Measurements from ENCODE around the gene KCNQ1OT1. TPM values are rescaled to one million over a fixed set of nuclear protein-coding genes. Genes with fewer than 3 reads are reported as not detected.

Gene KCNQ1OT1
- total RNA-seq, 1 donor from 2014 or later: 6.8 TPM

- Histone ChIP-seq H3K27ac (ENCODE audit: low read depth, low read length) (peak overlapping the region; percentile 25), H3K9me3 (ENCODE audit: control insufficient read depth in 3 of 3, low read length in 3 of 3) (peaks cover 0 to 3% (median 0%) of the 10 kb centered on the region in 3 donors), H3K36me3 (ENCODE audit: control insufficient read depth in 3 of 3, insufficient read depth in 3 of 3, low read length in 3 of 3) (no peaks in the 10 kb centered on the region), H3K4me3 (ENCODE audit: low read length in 3 of 3) (peak overlapping the region in 1 of 3 donors; percentile 9), H3K9ac (ENCODE audit: low read depth in 1 of 3, low read length in 3 of 3) (peak overlapping the region in 1 of 3 donors; percentile 26), H3K27me3 (ENCODE audit: control insufficient read depth in 3 of 3, insufficient read depth in 3 of 3, low read length in 3 of 3) (no peaks in the 10 kb centered on the region), H3K4me1 (ENCODE audit: control insufficient read depth in 3 of 3, insufficient read depth in 3 of 3, low read length in 3 of 3) (peaks cover 21 to 27% (median 24%) of the 10 kb centered on the region in 3 donors)
These were observed 9.6 kb upstream of the KCNQ1OT1 start for GRCh38 chr11:2709429-2709828.

- Histone ChIP-seq H3K9me3 (ENCODE audit: control insufficient read depth in 3 of 3, low read length in 3 of 3) (peaks cover 0 to 3% (median 0%) of the 10 kb centered on the region in 3 donors), H3K27me3 (ENCODE audit: control insufficient read depth in 3 of 3, insufficient read depth in 3 of 3, low read length in 3 of 3) (no peaks in the 10 kb centered on the region), H3K9ac (ENCODE audit: low read depth in 1 of 3, low read length in 3 of 3) (peak overlapping the region in 2 of 3 donors; percentile 14 to 79), H3K4me1 (ENCODE audit: control insufficient read depth in 3 of 3, insufficient read depth in 3 of 3, low read length in 3 of 3) (peaks cover 24 to 33% (median 26%) of the 10 kb centered on the region in 3 donors), H3K36me3 (ENCODE audit: control insufficient read depth in 3 of 3, insufficient read depth in 3 of 3, low read length in 3 of 3) (no peaks in the 10 kb centered on the region), H3K27ac (ENCODE audit: low read depth, low read length) (peak overlapping the region; percentile 86), H3K4me3 (ENCODE audit: low read length in 3 of 3) (peak overlapping the region in 2 of 3 donors; percentile 43 to 49)
These were observed 9.0 kb upstream of the KCNQ1OT1 start for GRCh38 chr11:2708757-2709281.

- Histone ChIP-seq H3K9me3 (ENCODE audit: control insufficient read depth in 3 of 3, low read length in 3 of 3) (peaks cover 0 to 3% (median 0%) of the 10 kb centered on the region in 3 donors), H3K9ac (ENCODE audit: low read depth in 1 of 3, low read length in 3 of 3) (peak overlapping the region in 2 of 3 donors; percentile 14 to 79), H3K4me3 (ENCODE audit: low read length in 3 of 3) (peak overlapping the region in 2 of 3 donors; percentile 43 to 49), H3K27ac (ENCODE audit: low read depth, low read length) (peak overlapping the region; percentile 86), H3K36me3 (ENCODE audit: control insufficient read depth in 3 of 3, insufficient read depth in 3 of 3, low read length in 3 of 3) (no peaks in the 10 kb centered on the region), H3K4me1 (ENCODE audit: control insufficient read depth in 3 of 3, insufficient read depth in 3 of 3, low read length in 3 of 3) (peaks cover 29 to 40% (median 32%) of the 10 kb centered on the region in 3 donors), H3K27me3 (ENCODE audit: control insufficient read depth in 3 of 3, insufficient read depth in 3 of 3, low read length in 3 of 3) (no peaks in the 10 kb centered on the region)
These were observed 8.4 kb upstream of the KCNQ1OT1 start for GRCh38 chr11:2708151-2708581.

- Histone ChIP-seq H3K4me1 (ENCODE audit: control insufficient read depth in 3 of 3, insufficient read depth in 3 of 3, low read length in 3 of 3) (peaks cover 33 to 44% (median 36%) of the 10 kb centered on the region in 3 donors), H3K9ac (ENCODE audit: low read depth in 1 of 3, low read length in 3 of 3) (peak overlapping the region in 1 of 3 donors; percentile 79), H3K27ac (ENCODE audit: low read depth, low read length) (peak overlapping the region; percentile 86), H3K9me3 (ENCODE audit: control insufficient read depth in 3 of 3, low read length in 3 of 3) (peaks cover 0 to 3% (median 0%) of the 10 kb centered on the region in 3 donors), H3K4me3 (ENCODE audit: low read length in 3 of 3) (no peak overlapping the region), H3K27me3 (ENCODE audit: control insufficient read depth in 3 of 3, insufficient read depth in 3 of 3, low read length in 3 of 3) (no peaks in the 10 kb centered on the region), H3K36me3 (ENCODE audit: control insufficient read depth in 3 of 3, insufficient read depth in 3 of 3, low read length in 3 of 3) (no peaks in the 10 kb centered on the region)
These were observed 7.9 kb upstream of the KCNQ1OT1 start for GRCh38 chr11:2707736-2708135.

GRCh38 chr11:2706321-2706720, 6.5 kb upstream of the KCNQ1OT1 start:
- H3K9me3 ChIP-seq (ENCODE audit: control insufficient read depth in 3 of 3, low read length in 3 of 3): peaks cover 0 to 3% (median 0%) of the 10 kb centered on the region in 3 donors
- H3K27ac ChIP-seq (ENCODE audit: low read depth, low read length): no peak overlapping the region
- no peaks in the 10 kb centered on the region for H3K36me3 ChIP-seq (ENCODE audit: control insufficient read depth in 3 of 3, insufficient read depth in 3 of 3, low read length in 3 of 3)
- H3K4me3 ChIP-seq (ENCODE audit: low read length in 3 of 3): no peak overlapping the region
- no peaks in the 10 kb centered on the region for H3K27me3 ChIP-seq (ENCODE audit: control insufficient read depth in 3 of 3, insufficient read depth in 3 of 3, low read length in 3 of 3)
- H3K9ac ChIP-seq (ENCODE audit: low read depth in 1 of 3, low read length in 3 of 3): no peak overlapping the region
- peaks cover 36 to 55% (median 44%) of the 10 kb centered on the region in 3 donors for H3K4me1 ChIP-seq (ENCODE audit: control insufficient read depth in 3 of 3, insufficient read depth in 3 of 3, low read length in 3 of 3)

- peak overlapping the region in 1 of 3 donors; percentile 16 for H3K9ac ChIP-seq (ENCODE audit: low read depth in 1 of 3, low read length in 3 of 3)
These were observed 5.3 kb upstream of the KCNQ1OT1 start for GRCh38 chr11:2704896-2705606.

GRCh38 chr11:2704356-2704755, 4.6 kb upstream of the KCNQ1OT1 start:
- Histone ChIP-seq H3K4me1 (ENCODE audit: control insufficient read depth in 3 of 3, insufficient read depth in 3 of 3, low read length in 3 of 3) (peaks cover 41 to 57% (median 49%) of the 10 kb centered on the region in 3 donors), H3K9me3 (ENCODE audit: control insufficient read depth in 3 of 3, low read length in 3 of 3) (peaks cover 0 to 3% (median 0%) of the 10 kb centered on the region in 3 donors), H3K4me3 (ENCODE audit: low read length in 3 of 3) (no peak overlapping the region), H3K27me3 (ENCODE audit: control insufficient read depth in 3 of 3, insufficient read depth in 3 of 3, low read length in 3 of 3) (no peaks in the 10 kb centered on the region), H3K36me3 (ENCODE audit: control insufficient read depth in 3 of 3, insufficient read depth in 3 of 3, low read length in 3 of 3) (no peaks in the 10 kb centered on the region), H3K27ac (ENCODE audit: low read depth, low read length) (no peak overlapping the region), H3K9ac (ENCODE audit: low read depth in 1 of 3, low read length in 3 of 3) (peak overlapping the region in 1 of 3 donors; percentile 16)

More at GRCh38 chr11:2704896-2705606, 5.3 kb upstream of the KCNQ1OT1 start:
- Histone ChIP-seq H3K27me3 (ENCODE audit: control insufficient read depth in 3 of 3, insufficient read depth in 3 of 3, low read length in 3 of 3) (no peaks in the 10 kb centered on the region), H3K27ac (ENCODE audit: low read depth, low read length) (no peak overlapping the region), H3K4me3 (ENCODE audit: low read length in 3 of 3) (no peak overlapping the region), H3K36me3 (ENCODE audit: control insufficient read depth in 3 of 3, insufficient read depth in 3 of 3, low read length in 3 of 3) (no peaks in the 10 kb centered on the region), H3K9me3 (ENCODE audit: control insufficient read depth in 3 of 3, low read length in 3 of 3) (peaks cover 0 to 3% (median 0%) of the 10 kb centered on the region in 3 donors), H3K4me1 (ENCODE audit: control insufficient read depth in 3 of 3, insufficient read depth in 3 of 3, low read length in 3 of 3) (peaks cover 41 to 61% (median 50%) of the 10 kb centered on the region in 3 donors)

GRCh38 chr11:2703363-2704141, 3.8 kb upstream of the KCNQ1OT1 start:
- H3K27ac ChIP-seq (ENCODE audit: low read depth, low read length): peak overlapping the region; percentile 95
- no peaks in the 10 kb centered on the region for H3K36me3 ChIP-seq (ENCODE audit: control insufficient read depth in 3 of 3, insufficient read depth in 3 of 3, low read length in 3 of 3)
- peaks cover 40 to 51% (median 44%) of the 10 kb centered on the region in 3 donors for H3K4me1 ChIP-seq (ENCODE audit: control insufficient read depth in 3 of 3, insufficient read depth in 3 of 3, low read length in 3 of 3)

GRCh38 chr11:2702771-2703362, 3.1 kb upstream of the KCNQ1OT1 start:
- H3K27ac ChIP-seq (ENCODE audit: low read depth, low read length): peak overlapping the region; percentile 95

More at GRCh38 chr11:2703363-2704141, 3.8 kb upstream of the KCNQ1OT1 start:
- Histone ChIP-seq H3K9ac (ENCODE audit: low read depth in 1 of 3, low read length in 3 of 3) (peak overlapping the region in 2 of 3 donors; percentile 60 to 62), H3K9me3 (ENCODE audit: control insufficient read depth in 3 of 3, low read length in 3 of 3) (peaks cover 0 to 3% (median 0%) of the 10 kb centered on the region in 3 donors), H3K27me3 (ENCODE audit: control insufficient read depth in 3 of 3, insufficient read depth in 3 of 3, low read length in 3 of 3) (no peaks in the 10 kb centered on the region), H3K4me3 (ENCODE audit: low read length in 3 of 3) (peak overlapping the region in 1 of 3 donors; percentile 32)

More at GRCh38 chr11:2702771-2703362, 3.1 kb upstream of the KCNQ1OT1 start:
- Histone ChIP-seq H3K4me1 (ENCODE audit: control insufficient read depth in 3 of 3, insufficient read depth in 3 of 3, low read length in 3 of 3) (peaks cover 35 to 46% (median 38%) of the 10 kb centered on the region in 3 donors), H3K9ac (ENCODE audit: low read depth in 1 of 3, low read length in 3 of 3) (peak overlapping the region; percentile 12 to 62 (median 60)), H3K4me3 (ENCODE audit: low read length in 3 of 3) (peak overlapping the region in 2 of 3 donors; percentile 24 to 32), H3K36me3 (ENCODE audit: control insufficient read depth in 3 of 3, insufficient read depth in 3 of 3, low read length in 3 of 3) (no peaks in the 10 kb centered on the region), H3K27me3 (ENCODE audit: control insufficient read depth in 3 of 3, insufficient read depth in 3 of 3, low read length in 3 of 3) (no peaks in the 10 kb centered on the region), H3K9me3 (ENCODE audit: control insufficient read depth in 3 of 3, low read length in 3 of 3) (peaks cover 0 to 3% (median 0%) of the 10 kb centered on the region in 3 donors)

Data from skeletal muscle tissue (tissue), 4 donors.